Suppressor macrophage (primary cell): ENCODE data around the gene SLC9A8.
"Not testable (repeated sequence)": the region's sequence is repeated elsewhere in the genome, so short reads cannot be mapped to it uniquely, and the experiment has no call there.

Experiments
- DNase-seq, 4 experiments: peaks; one replicate each; pipeline ENCODE4 v3.0.0-alpha.2; 2020 to 2022

SLC9A8 gene

GRCh38 chr20:49893242-49894072 lies 80.8 kb downstream of the SLC9A8 start:
- peak; percentile 54 to 77 (median 71) for DNase-seq

DNA sequence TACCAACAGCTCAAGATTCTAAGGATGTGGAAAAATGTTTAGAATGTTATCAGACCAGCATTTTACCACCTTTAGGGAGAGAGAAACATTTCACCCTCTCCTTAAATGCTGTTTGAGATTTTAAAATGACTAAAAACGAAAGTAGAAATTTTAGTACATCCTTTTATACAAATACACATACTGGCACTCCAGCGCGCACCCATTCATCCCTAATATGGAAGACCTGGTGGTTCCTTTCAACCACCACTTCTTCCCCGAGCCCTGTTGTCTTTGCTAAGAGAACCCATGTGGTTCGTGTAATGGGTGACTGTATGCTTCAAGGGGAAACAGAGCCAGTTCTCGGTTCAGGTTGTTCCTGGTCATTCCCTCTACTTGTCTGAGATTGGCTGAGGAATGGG lies 81.4 kb downstream of the SLC9A8 start:
- DNase-seq = peak in 3 of 4 experiments; percentile 28 to 35 (median 34)

GRCh38 chr20:49895474-49896093 lies 83.0 kb downstream of the SLC9A8 start:
- DNase-seq = not testable (repeated sequence)

- peak; percentile 53 to 76 (median 65) for DNase-seq
Measured at GRCh38 chr20:49896204-49896603, 83.6 kb downstream of the SLC9A8 start.

GRCh38 chr20:49899541-49900383 lies 87.1 kb downstream of the SLC9A8 start:
- no peak for DNase-seq

GRCh38 chr20:49901588-49901987 lies 89.0 kb downstream of the SLC9A8 start:
- DNase-seq = no peak

DNA sequence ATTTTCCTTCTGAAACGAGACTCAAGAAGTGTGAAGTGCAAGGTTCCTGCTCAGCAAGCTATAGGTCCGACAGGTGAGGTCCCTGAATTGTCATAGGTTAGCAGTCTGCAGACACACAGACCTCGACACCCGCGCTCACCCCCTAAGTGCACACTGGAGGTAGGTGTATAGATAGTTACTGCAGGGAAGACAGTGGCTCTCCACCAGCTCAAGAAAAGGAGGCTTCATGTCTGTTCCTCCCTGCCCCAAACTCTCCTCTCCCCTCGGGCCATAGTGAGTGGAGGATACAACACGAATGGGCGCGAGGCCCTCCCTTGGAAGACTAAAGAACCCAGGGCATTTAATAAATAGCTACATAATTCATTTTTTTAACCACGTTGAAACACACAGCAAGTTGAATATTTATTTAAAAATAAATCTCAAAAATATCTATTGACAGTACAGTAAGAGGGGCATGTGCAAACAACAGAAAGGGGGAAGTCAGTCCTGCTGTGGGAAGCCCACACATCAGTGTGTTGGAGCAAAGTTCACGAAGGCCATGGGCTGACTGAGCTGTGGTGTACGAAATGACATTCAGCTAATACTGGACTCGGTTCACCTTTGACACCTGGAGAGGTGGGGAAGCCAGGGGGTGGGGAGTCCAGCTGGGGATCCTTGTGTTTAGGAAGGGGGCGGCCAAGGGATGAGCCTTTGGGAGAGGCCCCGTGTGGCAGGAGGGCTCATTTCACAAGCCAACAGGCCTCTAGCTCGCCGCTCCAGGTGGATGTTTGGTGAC lies 92.0 kb downstream of the SLC9A8 start:
- peak in 3 of 4 experiments; percentile 11 to 38 (median 28) for DNase-seq

DNA sequence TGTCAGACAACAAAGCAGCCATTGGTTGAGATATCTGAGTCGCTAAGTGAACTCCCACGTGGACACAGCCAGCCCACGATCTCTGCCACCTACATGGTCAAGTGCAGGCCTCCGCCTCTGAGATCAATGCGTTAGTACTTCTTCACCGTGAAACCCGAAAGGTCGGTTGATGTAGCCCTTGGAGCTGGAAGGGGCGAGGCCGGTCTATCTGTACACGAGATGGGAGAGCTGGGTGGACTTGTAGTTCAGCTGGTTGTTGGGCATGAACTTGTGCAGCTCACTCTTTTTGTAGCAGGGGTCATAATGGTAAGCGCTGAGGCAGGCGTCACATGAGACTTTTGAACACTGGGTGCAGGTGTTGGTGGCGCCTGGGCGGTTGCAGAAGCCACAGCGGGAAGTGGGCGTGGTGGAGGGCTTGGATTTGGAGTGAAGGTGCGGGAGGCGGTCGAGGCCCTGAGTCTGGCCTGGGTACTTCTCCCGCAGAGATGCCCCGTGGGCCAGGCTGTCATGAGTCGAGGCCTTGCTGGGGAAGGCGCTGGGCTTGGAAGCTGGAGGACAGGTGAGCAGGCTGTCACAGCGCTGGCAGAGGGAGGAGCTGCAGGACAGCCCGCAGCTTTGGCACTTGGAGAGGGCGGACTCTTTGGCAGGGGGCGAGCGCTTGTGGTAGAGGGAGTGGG lies 92.9 kb downstream of the SLC9A8 start:
- no peak for DNase-seq

- DNase-seq = no peak
Measured at GRCh38 chr20:49906101-49906604, 93.5 kb downstream of the SLC9A8 start.

DNA sequence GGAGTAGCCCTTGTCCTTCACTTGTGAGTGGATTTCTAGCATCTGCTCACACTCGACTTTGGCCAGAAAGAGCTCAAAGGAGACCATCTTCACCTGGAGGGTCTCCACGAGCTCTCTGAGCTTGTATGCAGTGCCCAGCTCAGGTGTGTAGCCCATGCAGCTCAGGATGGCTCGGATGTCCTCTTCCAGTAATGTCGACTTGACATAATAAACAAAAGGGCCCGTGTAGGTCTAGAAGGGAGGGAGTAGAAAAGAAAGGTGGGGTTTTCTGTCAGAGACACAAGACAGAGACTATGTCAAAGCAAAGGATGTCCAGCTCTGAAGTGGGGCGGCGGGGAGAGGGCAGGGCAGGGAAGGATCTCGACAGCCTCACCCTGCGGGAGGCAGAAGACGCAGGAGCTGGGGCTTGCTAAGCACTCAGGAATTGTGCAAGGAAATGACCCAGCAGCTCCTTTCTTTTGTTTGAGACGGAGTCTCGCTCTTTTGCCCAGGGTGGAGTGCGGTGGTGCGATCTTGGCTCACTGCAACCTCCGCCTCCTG lies 94.1 kb downstream of the SLC9A8 start:
- no peak for DNase-seq

- no peak for DNase-seq
Measured at GRCh38 chr20:49907405-49908257, 95.0 kb downstream of the SLC9A8 start.

- DNase-seq = no peak
Measured at GRCh38 chr20:49908258-49908565, 95.6 kb downstream of the SLC9A8 start.

GRCh38 chr20:49909499-49910339 lies 97.1 kb downstream of the SLC9A8 start:
- no peak for DNase-seq

DNA sequence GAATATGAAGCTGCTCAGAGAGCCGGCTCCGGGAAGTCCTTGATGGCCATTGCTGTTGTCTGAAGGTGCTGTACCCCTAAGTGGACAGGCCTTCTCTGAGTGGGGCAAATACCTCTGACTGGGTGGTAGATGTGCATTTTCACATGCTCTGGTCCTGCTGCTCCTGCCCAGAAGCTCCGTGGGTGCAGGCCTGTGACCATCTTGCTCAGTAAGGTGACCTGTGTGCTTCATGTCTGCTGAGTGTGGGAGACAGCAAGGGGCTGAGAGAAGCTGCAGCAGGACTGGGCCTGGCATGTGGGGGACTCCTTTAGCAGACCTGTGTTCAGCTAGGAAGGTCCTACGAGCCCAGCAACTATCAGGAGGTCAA lies 97.7 kb downstream of the SLC9A8 start:
- DNase-seq = no peak

DNA sequence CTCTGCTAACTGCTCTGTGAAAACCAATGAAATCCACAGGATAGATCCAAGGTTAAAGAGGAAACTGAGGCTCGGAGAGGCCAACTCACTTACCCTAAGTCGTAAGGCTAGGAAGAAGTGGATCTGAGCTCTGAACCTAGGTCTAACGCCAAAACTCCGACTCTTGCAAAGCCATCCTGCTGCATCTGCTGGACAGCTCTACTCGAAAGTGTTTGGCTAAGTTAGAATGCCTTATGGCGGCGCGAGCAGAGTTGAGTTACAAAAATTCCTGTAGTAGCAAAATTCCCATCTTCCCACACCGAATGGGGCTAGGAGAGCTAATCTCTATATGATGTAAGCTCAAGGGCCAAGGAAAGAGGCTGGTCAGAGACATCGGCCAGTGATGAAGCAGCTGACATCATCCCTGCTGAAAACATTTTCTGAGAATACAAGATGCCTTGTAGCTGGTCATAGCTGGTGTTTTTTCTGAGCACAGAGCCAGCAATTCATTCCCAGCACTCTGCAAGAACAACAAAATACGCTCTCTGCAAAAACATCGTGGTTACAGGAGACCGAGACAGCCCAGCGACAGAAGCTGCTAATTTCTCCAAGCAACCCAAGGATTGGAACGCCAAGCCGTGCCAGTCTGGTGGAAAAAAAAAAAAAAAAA lies 100.9 kb downstream of the SLC9A8 start:
- no peak for DNase-seq

DNA sequence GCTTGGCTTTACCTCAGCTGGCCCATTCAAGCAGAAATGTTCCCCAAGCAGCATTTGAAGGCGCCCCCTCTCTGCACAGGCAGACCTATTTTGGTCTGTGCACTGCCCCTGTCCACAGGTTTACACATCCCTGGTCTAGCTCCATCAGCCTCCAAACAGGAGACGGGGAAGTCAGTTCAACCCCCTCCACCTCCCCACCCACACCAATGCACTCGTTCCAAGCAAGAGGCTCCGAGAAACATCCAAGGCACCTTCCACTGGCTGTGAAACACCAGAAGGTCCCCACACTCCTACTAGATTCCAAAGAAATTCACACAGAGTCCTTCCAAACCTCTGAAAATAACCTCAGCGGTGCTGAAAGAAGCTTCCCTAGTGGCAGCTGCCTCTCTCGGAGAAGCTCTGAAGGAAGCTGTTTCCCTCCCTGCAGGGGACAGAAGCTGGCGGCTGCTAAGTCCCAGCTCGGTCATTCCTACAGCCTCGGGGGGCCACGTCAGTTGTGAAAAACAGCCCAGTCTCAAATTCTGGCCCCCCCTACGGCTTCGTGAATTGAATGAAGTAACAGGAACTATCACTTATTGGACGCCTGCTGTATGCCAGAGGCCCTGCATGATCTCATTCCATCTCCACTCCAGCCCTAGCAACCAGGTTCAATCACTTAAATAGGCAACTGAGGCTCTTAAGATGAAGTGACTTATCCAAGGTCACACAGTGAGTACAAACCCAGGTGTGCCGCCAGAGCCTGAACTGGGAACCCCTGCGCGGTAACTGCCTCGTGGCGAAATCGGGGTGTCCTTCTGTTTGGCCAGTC lies 101.9 kb downstream of the SLC9A8 start:
- peak; percentile 30 to 57 (median 45) for DNase-seq

DNA sequence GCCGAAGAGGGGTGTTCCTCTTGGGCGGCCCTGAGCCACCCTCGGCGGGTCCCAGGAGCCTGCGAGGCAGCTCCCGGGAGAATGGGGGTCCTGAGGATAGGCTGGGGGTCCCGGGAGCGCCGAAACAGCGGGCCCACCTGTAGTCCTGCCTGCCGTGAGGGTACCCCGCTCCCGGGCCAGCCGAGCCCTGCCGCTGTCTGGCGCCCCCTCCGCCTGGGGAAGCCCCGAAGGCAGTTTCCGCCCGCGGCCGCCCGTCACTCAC lies 102.4 kb downstream of the SLC9A8 start:
- peak in 1 of 4 experiments; percentile 43 for DNase-seq

DNA sequence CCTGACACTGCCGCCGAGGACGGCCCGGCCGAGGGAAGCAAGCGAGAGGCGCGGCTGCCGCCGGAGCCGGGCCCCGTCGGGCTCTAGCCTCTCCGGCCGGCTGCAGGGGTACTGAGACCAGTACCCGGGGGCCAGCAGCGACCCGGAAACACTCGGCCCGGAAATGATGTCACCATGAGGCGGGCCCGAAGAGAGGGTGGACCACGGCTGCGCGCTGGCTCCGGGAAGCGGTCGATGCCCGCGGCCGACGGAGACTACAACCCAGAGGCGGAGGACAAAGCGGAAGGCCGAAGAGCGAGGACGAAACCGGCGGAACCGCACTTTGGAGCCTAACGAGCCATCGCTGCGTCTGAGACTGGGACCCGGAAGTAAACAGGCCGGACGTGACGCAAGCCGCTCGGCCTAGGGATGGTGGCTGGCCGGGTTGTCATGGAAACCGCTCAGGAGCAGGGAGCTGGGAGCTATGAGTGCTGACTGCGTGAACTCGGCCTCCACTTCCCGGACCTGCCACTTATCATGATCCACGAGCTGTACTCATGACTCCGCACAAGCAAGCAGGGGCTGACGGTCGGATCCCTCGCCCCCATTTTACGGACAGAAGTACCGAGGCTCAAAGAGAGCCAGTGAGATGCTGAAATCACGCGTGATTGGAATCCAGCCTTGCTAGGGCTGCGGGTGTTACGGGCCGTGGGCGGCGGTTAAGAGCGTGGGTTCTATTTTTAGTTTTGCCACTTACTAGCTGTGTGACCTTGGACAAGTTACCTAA lies 102.9 kb downstream of the SLC9A8 start, which contains the start of gene SPATA2:
Gene SPATA2, minus strand, starts transcription at position 150 of the 766 bp plus-strand sequence. CDS start 7,039 bp downstream, outside the sequence.
- DNase-seq = peak; percentile 97 to 99 (median 98)
